Activated CD4-positive, CD25-positive, alpha-beta regulatory T cell treated with anti-CD3 and anti-CD28 coated beads, Interleukin-2, amount 50 U/mL, for 24 hours (primary cell): ENCODE data around the gene ZKSCAN7.
"Not testable (repeated sequence)": the region's sequence is repeated elsewhere in the genome, so short reads cannot be mapped to it uniquely, and the experiment has no call there.

Experiments used
- ATAC-seq, 2 donors: fragments of 150-1000 bp; cut with Tn5 transposase; one replicate each; pipeline ENCODE4 v1.10.0; 2021; ENCODE audit warnings: mild to moderate bottlenecking in 1 of 2, moderate library complexity in 1 of 2

ZKSCAN7 gene

GRCh38 chr3:44577354-44577952 lies 22.5 kb downstream of the ZKSCAN7 start:
- not testable (repeated sequence) for ATAC-seq

- ATAC-seq, result not testable (repeated sequence)
Observed at GRCh38 chr3:44578316-44578715, 23.3 kb downstream of the ZKSCAN7 start.

- not testable (repeated sequence) for ATAC-seq
Observed at GRCh38 chr3:44578924-44579515, 24.0 kb downstream of the ZKSCAN7 start.

- ATAC-seq, result not testable (repeated sequence)
Observed at GRCh38 chr3:44579749-44580148, 24.8 kb downstream of the ZKSCAN7 start.

GRCh38 chr3:44580971-44581370 lies 26.0 kb downstream of the ZKSCAN7 start:
- not testable (repeated sequence) for ATAC-seq

GRCh38 chr3:44584646-44585501 lies 29.9 kb downstream of the ZKSCAN7 start, which contains the start of gene ZNF660:
Gene ZNF660 (plus strand): TSS chr3:44584964. CDS start chr3:44594194, 9,230 bp downstream.
- peak in 1 of 2 donors; percentile 41 for ATAC-seq

GRCh38 chr3:44596621-44597020 lies 41.6 kb downstream of the ZKSCAN7 start:
- no peak for ATAC-seq

GRCh38 chr3:44601749-44602148 lies 46.8 kb downstream of the ZKSCAN7 start:
- no peak for ATAC-seq

GRCh38 chr3:44612678-44613077 lies 57.7 kb downstream of the ZKSCAN7 start:
- ATAC-seq, result no peak
